HepG2 (cell line): ENCODE measurements around the gene ODAD4. TPM values are rescaled to one million over a fixed set of nuclear protein-coding genes. Genes with fewer than 3 reads are reported as not detected.

Experiments
- ATAC-seq: fragments of 200-7000 bp; cut with Tn5 transposase; 3 replicates; pipeline ENCODE4 v1.9.1; 2020; ENCODE audit warnings: mild to moderate bottlenecking, moderate library complexity
- BruUV-seq: library from RNA; stranded (reverse); fragments of 400-500 nt; replicated peaks from 2 replicates; lab custom pipeline; 2021; lab: Mats Ljungman, UMichigan
- CTCF ChIA-PET: fragments of 300-600 bp; formaldehyde crosslinking; extraction: SDS; loops from one replicate; lab custom pipeline; 2021; ENCODE audit warnings: low total read pairs, inconsistent platforms, low intra/inter-chr PET ratio; lab: Yijun Ruan, JAX
- POLR2A ChIA-PET: fragments of 350-600 bp; sonication (Branson Sonifier 250); formaldehyde crosslinking; loops from one replicate; lab custom pipeline; 2020; ENCODE audit warnings: antibody characterized with exemption, inconsistent platforms; lab: Yijun Ruan, JAX
- DNase-seq: peaks from one replicate; pipeline ENCODE4 v3.0.0-alpha.2; 2015; ENCODE audit warnings: low spot score
- FAIRE-seq: peaks from 3 replicates; lab custom pipeline; 2011; peaks lifted over from hg19 to GRCh38; lab: Jason Lieb, UNC
- H2AFZ ChIP-seq: one replicate; pipeline ENCODE4 v1.6.1; 2011; ENCODE audit warnings: low read length, inconsistent platforms
- H3K27ac ChIP-seq: fragments of 300-600 bp; 3 replicates; pipeline ENCODE4 v1.8.0; 2011; ENCODE audit warnings: mixed run types, mild to moderate bottlenecking, mixed read lengths, low read length, inconsistent platforms; ENCODE audit not compliant: insufficient read depth; ENCODE audit errors: extremely low read length
- H3K27me3 ChIP-seq, 2 experiments: fragments of 200-600 bp in 1 of 2; 2 replicates in 1 of 2; 3 replicates in 1 of 2; pipeline versions ENCODE4 v1.6.0 to v1.8.0; 2011; ENCODE audit warnings: low read length in 2 of 2, mild to moderate bottlenecking in 2 of 2, moderate library complexity in 2 of 2, inconsistent platforms in 1 of 2; ENCODE audit not compliant: insufficient read depth in 2 of 2, control insufficient read depth in 1 of 2
- H3K36me3 ChIP-seq, 2 experiments: fragments of 200-600 bp in 1 of 2; replicated peaks in 1 of 2; 2 replicates in 1 of 2; 3 replicates in 1 of 2; pipeline versions ENCODE4 v1.5.1 to v1.8.0; 2011; ENCODE audit warnings: low read length in 2 of 2, inconsistent platforms in 1 of 2; ENCODE audit not compliant: insufficient read depth in 2 of 2, control insufficient read depth in 1 of 2
- H3K4me1 ChIP-seq: 2 replicates; pipeline ENCODE4 v1.5.1; 2012; ENCODE audit warnings: low read length, inconsistent platforms; ENCODE audit not compliant: insufficient read depth
- H3K4me2 ChIP-seq: 2 replicates; pipeline ENCODE4 v1.6.0; 2011; ENCODE audit warnings: low read depth, low read length, inconsistent platforms
- H3K4me3 ChIP-seq, 3 experiments: fragments of 200-600 bp in 1 of 3; sonication (generic), shearing (Covaris generic) in 1 of 3; replicated peaks in 1 of 3; 2 replicates each; pipeline ENCODE4 v1.5.1; 2011 to 2016; ENCODE audit warnings: low read length in 3 of 3, inconsistent platforms in 2 of 3, low read depth in 2 of 3, mild to moderate bottlenecking in 2 of 3, control low read depth in 1 of 3, mixed read lengths in 1 of 3; ENCODE audit not compliant: insufficient read depth in 1 of 3
- H3K79me2 ChIP-seq: one replicate; pipeline ENCODE4 v1.6.1; 2011; ENCODE audit warnings: low read length, inconsistent platforms; ENCODE audit not compliant: insufficient read depth
- H3K9ac ChIP-seq: 2 replicates; pipeline ENCODE4 v1.6.0; 2011; ENCODE audit warnings: mild to moderate bottlenecking, low read depth, low read length, inconsistent platforms; ENCODE audit not compliant: insufficient read depth
- H3K9me3 ChIP-seq: 2 replicates; pipeline ENCODE4 v1.5.1; 2012; ENCODE audit warnings: mild to moderate bottlenecking, low read length
- H4K20me1 ChIP-seq: 2 replicates; pipeline ENCODE4 v1.6.0; 2011; ENCODE audit warnings: inconsistent platforms, mild to moderate bottlenecking, low read length, moderate library complexity; ENCODE audit not compliant: insufficient read depth
- NFIC ChIP-seq: IDR thresholded peaks from 2 replicates; pipeline ENCODE4 v1.6.1; 2012; ENCODE audit warnings: mild to moderate bottlenecking, low read length, inconsistent platforms
- PAX8 ChIP-seq: sonication (generic); formaldehyde crosslinking; IDR thresholded peaks from 2 replicates; pipeline ENCODE4 v1.8.0; 2022; ENCODE audit warnings: mild to moderate bottlenecking, missing genetic modification reagents, borderline replicate concordance
- SP2 ChIP-seq: sonication (generic); formaldehyde crosslinking; IDR thresholded peaks from 2 replicates; pipeline ENCODE4 v1.5.1; 2020; ENCODE audit warnings: mild to moderate bottlenecking, missing genetic modification reagents
- ZBTB49 ChIP-seq: sonication (generic); formaldehyde crosslinking; IDR thresholded peaks from 2 replicates; pipeline ENCODE4 v1.4.0; 2020; ENCODE audit warnings: missing genetic modification reagents, borderline replicate concordance
- ZNF552 ChIP-seq: sonication (generic); formaldehyde crosslinking; IDR thresholded peaks from 2 replicates; pipeline ENCODE4 v1.9.0; 2022; ENCODE audit warnings: missing genetic modification reagents, mild to moderate bottlenecking, borderline replicate concordance
- WGBS: methylation state at CpG from one replicate; pipeline ENCODE4 v1.1.6; 2017; ENCODE audit warnings: low lambda C conversion rate; 5-methylcytosine and 5-hydroxymethylcytosine counted together
- in situ Hi-C: cut with HindIII; loops from 2 replicates; pipeline ENCODE4 v1.10.0; 2017; ENCODE audit warnings: low pct_unique_long_range_greater_than_20kb; ENCODE audit not compliant: extremely low pct_ligation_motif_present
- intact Hi-C: fragments of 100-400 bp; cut with micrococcal nuclease; formaldehyde crosslinking; loops from one replicate; pipeline ENCODE4 v1.10.0; 2022; ENCODE audit not compliant: unreplicated experiment
- polyA plus RNA-seq, 8 experiments: library from polyadenylated mRNA; depleted of rRNA in 3 of 8; stranded (reverse) in 7 of 8; unstranded in 1 of 8; fragments of >200 nt; fragmentation: Illumina TruSeq in 4 of 8; extraction: Trizol in 4 of 8; gene quantifications; 2 replicates each; pipeline versions ENCODE4 v1.2.1 to v1.2.3, GENCODE V29; 2011 to 2016; ENCODE audit warnings: low read depth in 4 of 8, missing spikeins in 1 of 8, mixed read lengths in 1 of 8; ENCODE audit not compliant: insufficient read depth in 1 of 8
- total RNA-seq, 5 experiments: library from RNA; depleted of rRNA; stranded (reverse); fragments of >200 nt; fragmentation: Illumina TruSeq; extraction: Trizol; gene quantifications; 2 replicates each; pipeline ENCODE4 v1.2.3, GENCODE V29; 2016; ENCODE audit warnings: low read depth in 1 of 5
- TF ChIP-seq, protein P1 (sequence below), 2 experiments: sonication (generic) in 1 of 2; formaldehyde crosslinking in 1 of 2; IDR thresholded peaks; 2 replicates each; pipeline versions ENCODE4 v1.4.0 to v1.6.1; 2018 to 2020; ENCODE audit warnings: missing genetic modification reagents in 2 of 2, borderline replicate concordance in 1 of 2, low read depth in 1 of 2, mild to moderate bottlenecking in 1 of 2, missing biosample characterization in 1 of 2

ODAD4 gene
- total and polyA plus RNA-seq, 2 of the 13 experiments (the other 11 are each of a cell fraction or from before 2014, with no cell fraction given) = 0.48 to 0.53 TPM

DNA sequence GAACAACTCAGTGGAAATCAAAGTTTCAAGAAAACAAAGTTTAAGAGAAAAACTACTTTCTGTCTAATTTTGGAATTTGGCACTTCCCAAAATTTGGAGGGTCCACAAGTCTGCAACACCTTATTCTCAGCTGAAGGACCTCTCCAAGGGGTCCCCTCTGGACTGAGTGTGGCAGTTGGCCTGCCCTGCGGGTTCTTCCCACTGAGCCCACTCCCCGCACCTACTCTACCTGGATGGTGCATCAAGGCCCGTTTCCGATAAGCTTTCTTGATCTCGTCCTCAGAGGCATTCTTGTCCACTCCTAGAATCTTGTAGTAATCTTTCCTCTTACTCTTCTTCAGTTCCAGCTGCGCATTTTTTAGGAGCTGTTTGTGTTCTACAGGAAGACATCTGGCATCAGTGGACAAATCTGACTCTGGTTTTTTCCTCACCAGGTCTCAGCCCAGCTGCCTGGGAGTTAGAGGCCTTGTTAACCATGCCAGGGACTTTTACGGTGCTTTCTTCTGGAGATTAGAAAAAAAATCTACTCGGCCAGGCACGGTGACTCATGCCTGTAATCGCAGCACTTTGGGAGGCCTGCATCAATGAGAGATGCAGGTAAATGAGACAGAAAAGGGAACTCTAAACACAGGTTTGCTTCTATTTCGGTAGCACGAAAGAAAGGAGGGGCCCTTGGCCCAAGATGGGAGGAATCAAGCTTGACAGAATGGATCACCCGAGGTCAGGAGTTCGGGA, 51.8 kb downstream of the ODAD4 start:
- Histone ChIP-seq H3K27ac (no peak overlapping the region), H3K36me3 (peaks cover 49 to 79% of the 10 kb centered on the region in 2 experiments), H3K4me2 (no peak overlapping the region), H3K9ac (no peak overlapping the region), H3K4me3 (no peak overlapping the region), H3K9me3 (no peaks in the 10 kb centered on the region), H3K4me1 (no peaks in the 10 kb centered on the region), H3K27me3 (no peaks in the 10 kb centered on the region)
- intact Hi-C loops (no loop called here), in situ Hi-C loops (no loop called here)
- DNase-seq = no peak
- POLR2A ChIA-PET = interaction anchor here (1.3 to 1.7 kb wide), 2 partner anchors 15 to 20 kb away, joined by 4 read pairs; partner anchors contain the start of gene CNP
- 98% methylated on average over 14 of the region's 14 CpGs for WGBS
- no peak for FAIRE-seq
- TF ChIP-seq SP2 (CRISPR knock-in tag) = no peak
- no peak for TF ChIP-seq ZNF552 (CRISPR knock-in tag)
- no peak for TF ChIP-seq ZBTB49
- TF ChIP-seq, protein P1, sequence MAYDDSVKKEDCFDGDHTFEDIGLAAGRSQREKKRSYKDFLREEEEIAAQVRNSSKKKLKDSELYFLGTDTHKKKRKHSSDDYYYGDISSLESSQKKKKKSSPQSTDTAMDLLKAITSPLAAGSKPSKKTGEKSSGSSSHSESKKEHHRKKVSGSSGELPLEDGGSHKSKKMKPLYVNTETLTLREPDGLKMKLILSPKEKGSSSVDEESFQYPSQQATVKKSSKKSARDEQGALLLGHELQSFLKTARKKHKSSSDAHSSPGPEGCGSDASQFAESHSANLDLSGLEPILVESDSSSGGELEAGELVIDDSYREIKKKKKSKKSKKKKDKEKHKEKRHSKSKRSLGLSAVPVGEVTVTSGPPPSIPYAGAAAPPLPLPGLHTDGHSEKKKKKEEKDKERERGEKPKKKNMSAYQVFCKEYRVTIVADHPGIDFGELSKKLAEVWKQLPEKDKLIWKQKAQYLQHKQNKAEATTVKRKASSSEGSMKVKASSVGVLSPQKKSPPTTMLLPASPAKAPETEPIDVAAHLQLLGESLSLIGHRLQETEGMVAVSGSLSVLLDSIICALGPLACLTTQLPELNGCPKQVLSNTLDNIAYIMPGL (CRISPR knock-in tag; IDR thresholded peaks at IDR 0.05; ENCODE audit: borderline replicate concordance in 1 of 2, low read depth in 1 of 2) = no peak
- no peak for TF ChIP-seq PAX8 (CRISPR knock-in tag)
- TF ChIP-seq NFIC = no peak
- TF ChIP-seq, all 625 proteins: peak for 0
- no peak overlapping the region for H2AFZ ChIP-seq
- H4K20me1 ChIP-seq = no peaks in the 10 kb centered on the region
- CTCF ChIA-PET = no interaction called here
- BruUV-seq = no TSS peak
- ATAC-seq = no peak
- H3K79me2 ChIP-seq = no peaks in the 10 kb centered on the region
